GM23338 (cell line): ENCODE data around the gene CCNI. TPM values are rescaled to one million over a fixed set of nuclear protein-coding genes. Genes with fewer than 3 reads are reported as not detected.

Experiments used
- ATAC-seq: fragments of 200-7000 bp; cut with Tn5 transposase; 3 replicates; pipeline ENCODE4 v1.9.1; 2020
- DNase-seq: peaks from one replicate; pipeline ENCODE4 v3.0.0-alpha.2; 2015; ENCODE audit warnings: low spot score
- H2AFZ ChIP-seq: fragments of 200-600 bp; sonication (generic); 2 replicates; pipeline ENCODE4 v1.8.0; 2016; ENCODE audit warnings: antibody characterized with exemption, mild to moderate bottlenecking, moderate library complexity
- H3F3A ChIP-seq: fragments of 200-600 bp; sonication (generic); replicated peaks from 2 replicates; pipeline ENCODE4 v1.8.0; 2017; ENCODE audit warnings: antibody characterized with exemption, mixed run types, low read depth
- H3K27ac ChIP-seq: fragments of 200-600 bp; sonication (generic); 2 replicates; pipeline ENCODE4 v1.6.1; 2016; ENCODE audit warnings: low read depth
- H3K27me3 ChIP-seq: fragments of 200-600 bp; sonication (generic); 2 replicates; pipeline ENCODE4 v1.8.0; 2016; ENCODE audit warnings: mild to moderate bottlenecking, mixed run types, moderate library complexity; ENCODE audit not compliant: insufficient read depth
- H3K36me3 ChIP-seq: fragments of 200-600 bp; sonication (generic); 2 replicates; pipeline ENCODE4 v1.8.0; 2016; ENCODE audit warnings: mild to moderate bottlenecking; ENCODE audit not compliant: insufficient read depth
- H3K4me1 ChIP-seq: fragments of 200-600 bp; sonication (generic); 2 replicates; pipeline ENCODE4 v1.8.0; 2016; ENCODE audit warnings: mild to moderate bottlenecking, moderate library complexity; ENCODE audit not compliant: insufficient read depth
- H3K4me2 ChIP-seq: fragments of 200-600 bp; sonication (generic); 2 replicates; pipeline ENCODE4 v1.7.1; 2017; ENCODE audit warnings: mixed run types
- H3K4me3 ChIP-seq: fragments of 200-600 bp; sonication (generic); 2 replicates; pipeline ENCODE4 v1.6.1; 2016; ENCODE audit warnings: mixed run types
- H3K79me2 ChIP-seq: fragments of 200-600 bp; sonication (generic); replicated peaks from 2 replicates; pipeline ENCODE4 v1.8.0; 2017; ENCODE audit warnings: mild to moderate bottlenecking; ENCODE audit not compliant: insufficient read depth
- H3K9me2 ChIP-seq: fragments of 200-600 bp; sonication (generic); 2 replicates; pipeline ENCODE4 v1.8.0; 2017; ENCODE audit not compliant: insufficient read depth
- H4K20me1 ChIP-seq: fragments of 200-600 bp; sonication (generic); replicated peaks from 2 replicates; pipeline ENCODE4 v1.8.0; 2017; ENCODE audit warnings: mild to moderate bottlenecking; ENCODE audit not compliant: insufficient read depth
- H3K27ac Mint-ChIP-seq: 2 replicates; pipeline ENCODE4 v1.8.0; 2020; ENCODE audit warnings: inconsistent platforms, mild to moderate bottlenecking, moderate library complexity, mixed read lengths
- H3K27me3 Mint-ChIP-seq: 3 replicates; pipeline ENCODE4 v1.8.0; 2022; ENCODE audit warnings: low read depth, mild to moderate bottlenecking, moderate library complexity, mixed read lengths, inconsistent platforms; ENCODE audit not compliant: insufficient read depth, poor library complexity
- H3K36me3 Mint-ChIP-seq: 3 replicates; pipeline ENCODE4 v1.8.0; 2021; ENCODE audit warnings: low read depth, mild to moderate bottlenecking, inconsistent platforms, moderate library complexity, mixed read lengths
- H3K4me1 Mint-ChIP-seq: 3 replicates; pipeline ENCODE4 v1.8.0; 2020; ENCODE audit warnings: mild to moderate bottlenecking, inconsistent platforms, mixed read lengths
- H3K4me3 Mint-ChIP-seq: 3 replicates; pipeline ENCODE4 v1.8.0; 2021; ENCODE audit warnings: moderate library complexity, mild to moderate bottlenecking, inconsistent platforms, mixed read lengths
- H3K9me3 Mint-ChIP-seq: 3 replicates; pipeline ENCODE4 v1.8.0; 2020; ENCODE audit warnings: moderate library complexity, mild to moderate bottlenecking, inconsistent platforms, mixed read lengths
- CREB1 ChIP-seq: fragments of 250-450 bp; sonication (Bioruptor Pico); IDR thresholded peaks from 2 replicates; pipeline ENCODE4 v1.5.0; 2020; ENCODE audit warnings: low read depth, mild to moderate bottlenecking, moderate library complexity
- EZH2 ChIP-seq: fragments of 200-600 bp; sonication (generic); IDR thresholded peaks from one replicate; pipeline ENCODE4 v1.8.0; 2017; ENCODE audit warnings: antibody characterized with exemption, mild to moderate bottlenecking, low read depth; ENCODE audit not compliant: unreplicated experiment
- EZH2phosphoT487 ChIP-seq: fragments of 200-600 bp; sonication (generic); IDR thresholded peaks from one replicate; pipeline ENCODE4 v1.8.1; 2018; ENCODE audit warnings: antibody characterized with exemption; ENCODE audit not compliant: unreplicated experiment
- JUNB ChIP-seq: IDR thresholded peaks from one replicate; pipeline ENCODE4 v1.6.1; 2016; ENCODE audit warnings: antibody characterized with exemption; ENCODE audit not compliant: unreplicated experiment
- NANOG ChIP-seq: IDR thresholded peaks from 2 replicates; pipeline ENCODE4 v1.6.1; 2016; ENCODE audit warnings: antibody characterized with exemption, borderline replicate concordance
- POLR2AphosphoS5 ChIP-seq: IDR thresholded peaks from 2 replicates; pipeline ENCODE4 v1.6.1; 2016; ENCODE audit warnings: antibody characterized with exemption, low read depth
- ZNF114 ChIP-seq: fragments of 250-450 bp; sonication (Bioruptor Pico); IDR thresholded peaks from 2 replicates; pipeline ENCODE4 v1.5.0; 2020; ENCODE audit warnings: mild to moderate bottlenecking, moderate library complexity
- ZNF331 ChIP-seq: fragments of 250-450 bp; sonication (Bioruptor Pico); IDR thresholded peaks from 2 replicates; pipeline ENCODE4 v1.5.0; 2020; ENCODE audit warnings: low read depth, mild to moderate bottlenecking, moderate library complexity
- polyA plus RNA-seq: library from polyadenylated mRNA; unstranded; fragments of >200 nt; fragmentation: Nextera tagmentation; extraction: Ambion mirVana; gene quantifications from 2 replicates; pipeline ENCODE4 v1.2.1, GENCODE V29; 2016
- total RNA-seq: library from RNA; depleted of rRNA; stranded (reverse); fragments of >200 nt; shearing (Covaris generic); gene quantifications from 2 replicates; pipeline ENCODE4 v1.2.3, GENCODE V29; 2014
- TF ChIP-seq, protein P1 (sequence below): IDR thresholded peaks from one replicate; pipeline ENCODE4 v1.6.1; 2018; ENCODE audit warnings: antibody characterized with exemption; ENCODE audit not compliant: unreplicated experiment
- TF ChIP-seq, protein P2 (sequence below): IDR thresholded peaks from 2 replicates; pipeline ENCODE4 v1.6.1; 2016; ENCODE audit warnings: antibody characterized with exemption
- TF ChIP-seq, protein P3 (sequence below), 2 experiments: fragments of 200-600 bp in 1 of 2; sonication (generic) in 1 of 2; conservative IDR thresholded peaks; 2 replicates each; pipeline versions ENCODE4 v1.5.1 to v1.6.1; 2016 to 2017; ENCODE audit warnings: antibody characterized with exemption in 2 of 2, low read depth in 2 of 2, mild to moderate bottlenecking in 2 of 2, moderate library complexity in 1 of 2

Gene CCNI
- total and polyA plus RNA-seq, 2 experiments from 2014 or later: 207 to 248 TPM

DNA sequence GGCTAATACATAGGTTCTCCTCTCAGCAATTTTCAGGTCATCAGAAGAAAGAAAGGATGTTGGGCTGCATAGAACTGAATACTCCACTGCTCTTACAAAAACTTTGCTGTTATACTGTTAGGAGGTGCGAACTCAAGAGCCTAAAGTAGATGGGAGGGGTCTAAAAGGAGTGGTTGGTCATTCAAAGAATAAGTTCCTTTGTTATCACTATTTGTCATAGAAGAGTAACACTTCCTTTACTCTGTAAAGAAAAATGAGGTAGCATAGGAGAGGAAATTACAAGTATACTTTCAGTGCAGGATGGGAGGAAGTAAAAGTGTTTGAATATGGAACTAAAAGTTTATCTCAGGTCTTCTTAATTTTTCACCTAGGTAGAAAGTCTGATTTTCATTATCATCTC is 61.5 kb downstream of the CCNI start:
- Histone ChIP-seq H2AFZ (no peak overlapping the region), H3K27me3 (no peaks in the 10 kb centered on the region), H3K27ac (no peak overlapping the region; the same call in 1 of the 2 replicates), H3K4me3 (no peak overlapping the region), H3K4me1 (peaks cover 45% of the 10 kb centered on the region), H4K20me1 (no peaks in the 10 kb centered on the region), H3K36me3 (peaks cover 5% of the 10 kb centered on the region; the same call in 1 of the 2 replicates), H3K79me2 (no peaks in the 10 kb centered on the region), H3K4me2 (peak overlapping the region; percentile 23; the same call in 1 of the 2 replicates), H3K9me2 (no peaks in the 10 kb centered on the region), H3F3A (no peaks in the 10 kb centered on the region)
- DNase-seq (peak; percentile 4), ATAC-seq (no peak)
- Mint-ChIP-seq H3K27ac (peak overlapping the region; percentile 13), H3K4me1 (peaks cover 53% of the 10 kb centered on the region), H3K36me3 (peaks cover 26% of the 10 kb centered on the region), H3K27me3 (peaks cover under 1% of the 10 kb centered on the region), H3K9me3 (no peaks in the 10 kb centered on the region), H3K4me3 (no peak overlapping the region)
- TF ChIP-seq ZNF114 (CRISPR knock-in tag): no peak
- TF ChIP-seq, protein P1, sequence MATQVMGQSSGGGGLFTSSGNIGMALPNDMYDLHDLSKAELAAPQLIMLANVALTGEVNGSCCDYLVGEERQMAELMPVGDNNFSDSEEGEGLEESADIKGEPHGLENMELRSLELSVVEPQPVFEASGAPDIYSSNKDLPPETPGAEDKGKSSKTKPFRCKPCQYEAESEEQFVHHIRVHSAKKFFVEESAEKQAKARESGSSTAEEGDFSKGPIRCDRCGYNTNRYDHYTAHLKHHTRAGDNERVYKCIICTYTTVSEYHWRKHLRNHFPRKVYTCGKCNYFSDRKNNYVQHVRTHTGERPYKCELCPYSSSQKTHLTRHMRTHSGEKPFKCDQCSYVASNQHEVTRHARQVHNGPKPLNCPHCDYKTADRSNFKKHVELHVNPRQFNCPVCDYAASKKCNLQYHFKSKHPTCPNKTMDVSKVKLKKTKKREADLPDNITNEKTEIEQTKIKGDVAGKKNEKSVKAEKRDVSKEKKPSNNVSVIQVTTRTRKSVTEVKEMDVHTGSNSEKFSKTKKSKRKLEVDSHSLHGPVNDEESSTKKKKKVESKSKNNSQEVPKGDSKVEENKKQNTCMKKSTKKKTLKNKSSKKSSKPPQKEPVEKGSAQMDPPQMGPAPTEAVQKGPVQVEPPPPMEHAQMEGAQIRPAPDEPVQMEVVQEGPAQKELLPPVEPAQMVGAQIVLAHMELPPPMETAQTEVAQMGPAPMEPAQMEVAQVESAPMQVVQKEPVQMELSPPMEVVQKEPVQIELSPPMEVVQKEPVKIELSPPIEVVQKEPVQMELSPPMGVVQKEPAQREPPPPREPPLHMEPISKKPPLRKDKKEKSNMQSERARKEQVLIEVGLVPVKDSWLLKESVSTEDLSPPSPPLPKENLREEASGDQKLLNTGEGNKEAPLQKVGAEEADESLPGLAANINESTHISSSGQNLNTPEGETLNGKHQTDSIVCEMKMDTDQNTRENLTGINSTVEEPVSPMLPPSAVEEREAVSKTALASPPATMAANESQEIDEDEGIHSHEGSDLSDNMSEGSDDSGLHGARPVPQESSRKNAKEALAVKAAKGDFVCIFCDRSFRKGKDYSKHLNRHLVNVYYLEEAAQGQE: no peak
- TF ChIP-seq, protein P2, sequence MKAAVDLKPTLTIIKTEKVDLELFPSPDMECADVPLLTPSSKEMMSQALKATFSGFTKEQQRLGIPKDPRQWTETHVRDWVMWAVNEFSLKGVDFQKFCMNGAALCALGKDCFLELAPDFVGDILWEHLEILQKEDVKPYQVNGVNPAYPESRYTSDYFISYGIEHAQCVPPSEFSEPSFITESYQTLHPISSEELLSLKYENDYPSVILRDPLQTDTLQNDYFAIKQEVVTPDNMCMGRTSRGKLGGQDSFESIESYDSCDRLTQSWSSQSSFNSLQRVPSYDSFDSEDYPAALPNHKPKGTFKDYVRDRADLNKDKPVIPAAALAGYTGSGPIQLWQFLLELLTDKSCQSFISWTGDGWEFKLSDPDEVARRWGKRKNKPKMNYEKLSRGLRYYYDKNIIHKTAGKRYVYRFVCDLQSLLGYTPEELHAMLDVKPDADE: no peak
- no peak for TF ChIP-seq NANOG
- TF ChIP-seq EZH2: no peak

DNA sequence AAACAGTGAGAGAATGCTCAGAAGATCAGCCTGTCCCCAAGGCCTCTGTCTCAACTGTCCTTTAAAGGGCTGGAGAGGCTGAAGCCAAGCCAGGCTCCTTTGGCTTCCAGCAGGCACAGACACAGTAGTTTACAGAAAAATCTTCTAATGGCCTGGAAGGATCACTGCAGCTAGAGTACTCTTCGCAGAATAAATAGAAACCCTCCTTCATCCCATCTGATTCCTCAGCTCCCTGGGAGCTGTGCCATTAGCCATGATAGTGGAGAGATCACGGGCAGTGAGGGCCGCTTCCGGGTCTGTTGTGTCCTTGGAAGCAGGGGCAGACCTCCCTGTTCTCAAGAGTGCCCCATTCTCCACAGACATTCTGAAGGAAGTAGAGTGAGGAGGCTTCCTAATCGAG is 63.1 kb downstream of the CCNI start:
- 0 out of 2 replicates have a peak overlapping the region, but pooled peaks have one; percentile 12 for H3K27ac Mint-ChIP-seq
- TF ChIP-seq EZH2phosphoT487 (no peak), ZNF331 (CRISPR knock-in tag) (no peak), ZNF114 (CRISPR knock-in tag) (no peak), JUNB (no peak), POLR2AphosphoS5 (no peak), CREB1 (CRISPR knock-in tag) (no peak), NANOG (no peak)
- TF ChIP-seq, protein P3, sequence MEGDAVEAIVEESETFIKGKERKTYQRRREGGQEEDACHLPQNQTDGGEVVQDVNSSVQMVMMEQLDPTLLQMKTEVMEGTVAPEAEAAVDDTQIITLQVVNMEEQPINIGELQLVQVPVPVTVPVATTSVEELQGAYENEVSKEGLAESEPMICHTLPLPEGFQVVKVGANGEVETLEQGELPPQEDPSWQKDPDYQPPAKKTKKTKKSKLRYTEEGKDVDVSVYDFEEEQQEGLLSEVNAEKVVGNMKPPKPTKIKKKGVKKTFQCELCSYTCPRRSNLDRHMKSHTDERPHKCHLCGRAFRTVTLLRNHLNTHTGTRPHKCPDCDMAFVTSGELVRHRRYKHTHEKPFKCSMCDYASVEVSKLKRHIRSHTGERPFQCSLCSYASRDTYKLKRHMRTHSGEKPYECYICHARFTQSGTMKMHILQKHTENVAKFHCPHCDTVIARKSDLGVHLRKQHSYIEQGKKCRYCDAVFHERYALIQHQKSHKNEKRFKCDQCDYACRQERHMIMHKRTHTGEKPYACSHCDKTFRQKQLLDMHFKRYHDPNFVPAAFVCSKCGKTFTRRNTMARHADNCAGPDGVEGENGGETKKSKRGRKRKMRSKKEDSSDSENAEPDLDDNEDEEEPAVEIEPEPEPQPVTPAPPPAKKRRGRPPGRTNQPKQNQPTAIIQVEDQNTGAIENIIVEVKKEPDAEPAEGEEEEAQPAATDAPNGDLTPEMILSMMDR (conservative IDR thresholded peaks at IDR 0.05; ENCODE audit: low read depth in 2 of 2): no peak

More for the DNA sequence above, 63.1 kb downstream of the CCNI start:
- no peaks in the 10 kb centered on the region for H4K20me1 ChIP-seq
- H3K27ac ChIP-seq: no peak overlapping the region
- no peaks in the 10 kb centered on the region for H3K79me2 ChIP-seq
- H3K4me1 ChIP-seq: peaks cover 56% of the 10 kb centered on the region
- Mint-ChIP-seq H3K36me3 (peaks cover 22% of the 10 kb centered on the region), H3K4me1 (peaks cover 67% of the 10 kb centered on the region), H3K4me3 (no peak overlapping the region), H3K9me3 (no peaks in the 10 kb centered on the region), H3K27me3 (peaks cover 2% of the 10 kb centered on the region)
- ATAC-seq: no peak
- peaks cover 5% of the 10 kb centered on the region; the same call in 1 of the 2 replicates for H3K36me3 ChIP-seq
- no peak for DNase-seq
- H3K4me2 ChIP-seq: no peak overlapping the region
- no peak overlapping the region for H3K4me3 ChIP-seq
- no peaks in the 10 kb centered on the region for H3F3A ChIP-seq
- no peak overlapping the region for H2AFZ ChIP-seq
- H3K9me2 ChIP-seq: no peaks in the 10 kb centered on the region
- no peaks in the 10 kb centered on the region for H3K27me3 ChIP-seq
